DMS53 treated with DMSO at 0.1 percent for 48 hours (cell line): ENCODE results near the gene KIF6.

Source experiments
- DNase-seq: peaks from one replicate; lab custom pipeline; 2025; ENCODE audit not compliant: unreplicated experiment; lab: John Stamatoyannopoulos, UW

Gene KIF6

DNA sequence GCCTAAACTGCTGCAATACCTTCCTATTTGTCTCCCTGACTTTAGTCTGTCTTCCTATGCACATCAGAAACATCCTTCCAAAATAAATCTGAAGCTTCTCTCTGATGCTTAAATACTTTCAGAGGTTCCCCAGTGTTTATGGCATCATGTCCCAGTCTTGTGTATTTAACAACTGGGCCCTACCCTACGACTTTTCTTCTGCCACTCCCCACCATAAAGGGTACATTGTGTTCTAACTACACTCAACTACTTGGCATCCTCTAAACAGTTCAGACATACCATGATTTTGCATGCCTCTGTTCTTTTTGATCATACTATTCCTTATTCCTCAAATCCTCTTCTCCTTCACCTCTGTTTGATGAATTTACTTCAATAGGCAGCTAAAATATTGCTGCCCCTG, 259.7 kb downstream of the KIF6 start:
- DNase-seq: no peak

DNA sequence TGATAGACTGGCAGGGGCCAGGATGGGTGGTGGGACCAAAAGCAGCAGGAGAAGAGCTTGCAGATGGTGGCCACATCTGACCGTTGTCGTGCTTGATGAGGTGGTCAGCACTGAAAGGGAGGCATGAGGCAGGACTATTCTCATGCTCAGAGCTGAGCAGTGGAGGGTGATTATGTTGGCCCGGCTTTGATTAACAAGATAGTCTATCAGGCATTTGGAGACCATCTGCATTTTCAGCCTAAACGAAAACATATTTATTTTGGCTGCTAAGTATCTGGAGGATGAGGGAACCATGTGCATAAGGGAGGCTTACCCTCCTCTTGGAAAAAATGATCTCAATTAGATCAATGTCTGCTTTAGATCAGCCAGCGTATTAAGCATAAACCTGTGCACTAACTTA, 261.1 kb downstream of the KIF6 start:
- no peak for DNase-seq

DNA sequence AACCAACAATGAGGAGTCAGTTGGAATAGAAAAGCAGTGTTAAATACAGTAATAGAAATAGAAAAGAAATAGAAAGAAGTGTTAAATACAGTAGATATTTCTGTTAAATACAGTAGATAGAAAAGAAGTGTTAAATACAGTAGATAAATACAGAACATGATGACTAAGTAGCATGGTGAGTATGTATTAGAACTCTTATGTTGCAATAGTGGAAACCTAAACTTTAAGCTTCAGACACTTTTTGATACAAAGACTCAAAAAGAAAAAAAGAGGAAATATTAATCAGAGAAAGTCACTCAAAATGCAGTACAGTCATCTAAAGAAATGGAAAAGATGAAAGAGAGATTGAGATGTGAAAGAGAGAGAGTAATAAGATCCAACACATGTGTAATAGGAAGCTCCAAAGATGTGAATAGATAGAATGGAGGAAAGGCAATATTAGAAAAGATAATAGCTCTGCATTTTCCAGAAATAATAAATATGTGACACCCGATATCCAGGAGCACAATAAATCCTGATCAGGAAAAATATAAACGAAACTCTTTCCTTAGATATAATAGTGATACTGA, 271.2 kb downstream of the KIF6 start:
- DNase-seq: no peak

DNA sequence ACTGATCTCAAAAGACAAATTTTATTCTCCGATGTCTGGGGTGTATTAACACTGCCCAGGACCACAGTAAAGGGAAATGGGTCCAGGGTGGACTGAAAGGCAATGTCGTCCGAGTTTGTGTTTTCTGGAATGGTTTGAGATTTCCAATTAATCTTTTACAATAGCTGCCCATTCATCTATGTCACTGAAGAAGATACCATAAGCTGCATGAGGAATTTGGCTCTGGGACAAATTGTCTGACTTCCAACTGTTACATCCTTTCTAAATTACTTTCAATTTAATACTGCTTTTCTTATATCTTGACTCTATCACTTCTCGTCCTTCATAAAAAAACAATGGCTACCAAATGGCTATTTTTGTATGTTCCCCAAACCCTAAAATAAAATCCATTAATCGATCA, 272.0 kb downstream of the KIF6 start:
- no peak for DNase-seq

DNA sequence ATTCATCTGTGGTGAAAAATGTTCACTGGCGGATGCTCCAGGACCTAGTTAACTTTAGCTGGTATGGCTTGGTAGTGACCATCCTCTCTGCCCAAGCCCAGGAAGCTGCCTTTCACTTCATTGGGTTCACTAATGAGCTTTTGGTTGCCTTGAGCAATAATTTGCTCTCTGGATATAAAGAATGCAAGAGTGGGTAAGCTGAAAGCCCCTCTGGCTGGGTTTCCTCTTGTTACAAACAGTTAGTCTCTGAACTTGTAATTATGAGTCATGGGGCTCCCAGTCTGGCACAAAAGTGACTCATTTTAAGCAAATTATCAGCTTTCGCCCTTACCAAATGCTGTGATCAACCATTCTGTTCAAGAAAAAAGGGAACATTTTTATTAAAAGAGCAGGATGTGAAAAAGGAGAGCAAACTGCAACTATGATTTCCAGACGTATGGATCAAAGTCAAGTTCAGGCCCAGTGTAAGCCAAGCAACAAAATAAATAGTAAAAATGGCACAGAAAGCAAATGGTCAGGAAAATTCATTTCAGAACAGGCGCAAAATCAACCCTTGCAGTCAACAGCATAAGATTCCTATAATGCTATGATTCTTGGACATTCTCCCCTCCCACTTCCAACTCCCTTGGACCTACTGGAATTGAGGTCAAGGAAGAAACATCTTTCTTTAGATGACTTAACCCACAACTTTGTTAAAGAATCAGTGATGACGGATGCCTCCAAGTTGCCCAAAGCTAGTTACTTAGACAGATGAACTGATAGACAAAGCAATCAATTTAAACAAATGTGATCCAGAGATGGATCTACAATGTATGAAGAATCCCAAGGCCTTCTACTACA, 272.7 kb downstream of the KIF6 start:
- no peak for DNase-seq

DNA sequence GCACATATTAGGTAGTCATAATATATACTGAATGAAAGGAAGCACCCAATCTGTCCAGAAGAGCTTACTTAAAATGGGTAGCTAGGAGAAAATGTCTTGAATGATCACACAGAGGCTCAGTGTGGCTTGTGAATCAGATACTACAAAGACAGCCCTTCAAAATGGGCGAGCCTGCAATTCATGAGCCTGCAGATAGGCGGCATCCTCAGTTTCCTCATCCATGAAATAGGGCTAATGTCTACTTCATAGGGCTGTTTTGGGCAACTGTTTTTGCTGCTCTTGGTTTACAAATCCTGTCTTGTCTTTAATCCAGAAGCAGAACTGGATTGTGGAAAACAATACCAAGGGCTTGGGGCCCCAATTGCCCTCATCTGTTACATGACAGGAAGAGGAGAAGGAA, 273.4 kb downstream of the KIF6 start:
- no peak for DNase-seq

DNA sequence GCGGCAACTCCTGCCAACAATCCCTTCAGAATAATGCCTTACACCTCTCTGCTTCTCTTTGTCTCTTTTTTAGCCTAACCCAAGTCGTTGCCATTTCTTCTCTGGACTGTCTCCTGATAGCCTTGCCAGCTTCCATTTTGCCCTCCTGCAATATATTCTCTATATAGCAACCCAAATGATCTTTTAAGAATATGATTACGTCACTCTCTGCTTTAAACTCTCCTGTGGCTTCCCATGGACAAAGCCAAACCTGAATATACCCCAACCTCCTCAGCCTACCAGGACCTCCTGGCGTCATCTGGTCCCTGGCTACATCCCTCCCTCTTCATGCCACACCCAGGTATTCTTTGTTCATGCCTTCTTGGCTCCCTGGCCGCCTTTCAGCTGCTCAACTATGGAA, 276.2 kb downstream of the KIF6 start:
- no peak for DNase-seq

DNA sequence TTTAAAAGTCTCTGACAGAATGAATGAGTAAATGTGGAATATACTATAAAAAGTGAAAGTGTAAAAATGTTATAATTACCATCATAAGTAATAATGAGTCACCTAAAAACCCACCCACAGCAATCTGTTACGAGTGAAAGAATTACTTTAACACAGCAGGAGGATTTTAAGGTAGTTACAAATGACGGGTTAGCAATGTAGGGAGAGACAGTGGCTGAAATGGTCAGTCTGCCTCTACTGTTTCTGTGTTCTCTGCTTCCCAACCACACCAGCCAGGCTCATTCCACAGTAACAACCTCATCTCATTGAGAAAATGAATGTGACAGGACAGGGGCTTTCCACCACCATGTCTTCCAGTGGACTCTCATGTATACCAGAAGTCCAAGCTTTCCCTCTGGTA, 278.3 kb downstream of the KIF6 start:
- DNase-seq: no peak

DNA sequence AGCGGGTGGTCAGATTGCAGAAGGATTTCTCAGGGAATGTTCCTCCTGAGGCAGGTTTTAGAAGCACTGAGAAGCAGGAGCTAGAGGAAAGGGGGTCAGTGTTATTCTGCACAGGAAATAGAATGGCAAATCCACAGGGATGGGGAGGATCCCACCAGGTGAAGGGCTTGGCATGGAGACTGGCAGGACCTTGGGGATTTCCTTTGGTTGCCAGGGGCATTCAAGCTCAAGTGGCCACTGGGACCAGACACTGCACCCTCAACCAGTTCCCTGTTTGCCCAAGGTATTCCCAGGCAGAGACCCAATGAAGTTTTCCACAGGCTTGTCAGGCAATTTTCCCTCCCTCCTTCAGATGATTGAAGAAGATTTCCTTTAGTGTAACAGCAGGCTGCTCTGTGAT, 279.5 kb downstream of the KIF6 start:
- DNase-seq: no peak

DNA sequence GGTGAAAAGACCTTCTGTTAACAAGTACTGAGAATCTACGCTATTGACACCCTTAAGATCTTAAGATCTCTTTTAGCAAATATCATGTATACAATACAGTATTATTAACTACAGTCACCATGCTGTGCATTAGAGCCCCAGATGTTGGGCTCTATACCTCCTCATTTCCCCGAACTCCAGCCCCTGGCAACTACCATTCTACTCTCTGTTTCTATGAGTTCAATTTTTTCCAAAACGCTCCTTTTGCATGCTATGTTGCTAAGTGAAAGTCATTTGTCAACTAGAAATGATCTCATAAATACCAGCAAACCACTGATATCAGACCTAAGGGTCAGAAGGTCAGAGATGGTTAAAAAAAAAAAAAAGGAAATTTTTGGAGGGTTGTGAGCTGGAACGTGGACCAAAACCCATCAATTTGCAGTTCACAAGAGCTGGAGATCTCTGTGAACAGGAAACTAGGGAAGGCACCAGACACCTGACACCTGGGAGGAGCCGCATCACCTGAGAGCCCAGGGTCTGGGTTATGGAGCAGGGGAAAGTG, 280.7 kb downstream of the KIF6 start:
- DNase-seq: no peak

DNA sequence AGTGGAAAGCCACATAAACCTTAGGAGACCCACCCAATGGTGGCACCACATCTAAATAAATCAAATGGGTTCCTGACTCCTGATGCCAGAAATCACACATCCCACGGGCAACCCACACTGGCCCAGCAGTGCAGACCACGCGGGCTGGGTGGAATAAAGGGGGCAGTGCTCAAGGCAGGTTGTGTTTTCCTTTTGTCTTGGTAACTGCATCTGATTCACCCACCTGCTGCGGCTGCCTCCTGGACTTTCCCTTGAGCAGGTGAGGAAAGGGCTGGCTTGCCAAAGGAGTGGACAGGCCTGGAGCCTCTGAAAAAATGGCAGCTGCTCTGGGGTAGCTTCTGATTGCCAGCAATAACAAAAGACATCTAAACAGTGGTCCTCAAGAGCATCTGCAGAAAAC, 283.2 kb downstream of the KIF6 start:
- DNase-seq: no peak

DNA sequence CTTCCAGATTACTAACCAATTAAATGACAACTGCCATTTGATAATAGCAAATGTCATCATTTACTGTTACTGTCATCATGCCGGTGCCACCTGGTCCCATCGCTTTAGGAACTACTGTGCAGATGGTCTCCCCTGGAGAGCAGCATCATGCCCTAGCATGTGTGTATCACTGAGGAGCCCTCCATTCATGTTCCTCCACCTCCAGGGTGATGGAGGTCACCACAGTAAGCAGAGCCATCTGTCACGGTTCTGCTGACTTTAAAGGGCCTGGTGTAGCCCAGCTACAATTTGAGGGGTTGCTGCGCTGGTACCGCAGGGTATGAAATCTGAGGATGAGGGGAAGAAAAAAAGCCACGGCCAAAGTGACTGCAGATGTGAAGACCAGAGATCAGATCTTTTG, 283.9 kb downstream of the KIF6 start:
- DNase-seq: no peak

DNA sequence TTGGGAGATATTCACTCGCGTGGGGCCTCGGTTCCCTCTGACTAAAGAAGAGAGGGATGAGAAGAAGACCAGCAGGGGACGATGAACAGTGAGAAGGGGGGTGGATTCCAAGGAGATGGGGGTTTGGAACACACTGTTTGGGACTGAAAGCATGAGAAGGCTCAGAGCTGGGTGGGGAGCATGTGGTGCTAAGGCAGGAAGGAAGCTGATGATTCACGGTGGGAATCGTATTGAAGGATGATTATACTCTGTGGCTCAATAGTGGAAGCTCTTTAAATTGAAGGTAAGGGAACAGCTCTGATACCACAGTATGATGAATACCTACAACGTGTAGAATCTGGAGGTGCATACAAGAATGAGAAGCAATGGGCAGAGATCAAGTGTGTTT, 285.2 kb downstream of the KIF6 start:
- DNase-seq: no peak

DNA sequence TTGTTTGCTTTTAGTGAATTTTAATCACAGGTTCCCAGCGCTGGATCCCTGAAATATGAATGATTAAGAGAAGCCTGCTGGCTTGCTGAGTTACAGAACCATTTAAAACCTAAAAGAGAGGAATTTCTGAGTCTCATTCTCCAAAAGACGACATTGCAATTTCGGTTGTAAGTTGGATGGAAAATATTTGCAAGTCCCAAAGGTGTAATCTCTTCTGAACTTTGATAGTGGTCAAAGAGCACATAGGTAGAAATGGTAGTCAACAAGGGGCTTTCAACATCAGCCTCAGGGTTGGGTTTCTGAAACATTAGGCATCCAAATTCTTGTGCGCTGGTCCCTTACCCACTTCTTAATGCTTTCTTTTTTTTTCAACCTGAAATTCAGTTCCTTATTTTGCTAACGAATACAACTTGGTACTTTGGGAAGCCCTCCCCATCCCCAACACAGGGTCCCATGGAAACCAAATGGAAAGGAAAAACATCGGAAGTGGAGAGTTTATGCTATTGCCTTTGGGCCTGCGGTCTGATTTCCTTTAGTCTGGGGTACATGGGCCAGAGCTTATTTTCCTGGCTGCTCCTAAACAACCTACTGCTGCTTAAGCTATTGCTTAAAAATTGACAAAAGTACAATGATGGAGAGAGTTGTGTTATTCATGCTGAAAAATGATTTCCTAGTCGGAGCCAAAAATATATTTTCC, 285.7 kb downstream of the KIF6 start:
- DNase-seq: no peak

DNA sequence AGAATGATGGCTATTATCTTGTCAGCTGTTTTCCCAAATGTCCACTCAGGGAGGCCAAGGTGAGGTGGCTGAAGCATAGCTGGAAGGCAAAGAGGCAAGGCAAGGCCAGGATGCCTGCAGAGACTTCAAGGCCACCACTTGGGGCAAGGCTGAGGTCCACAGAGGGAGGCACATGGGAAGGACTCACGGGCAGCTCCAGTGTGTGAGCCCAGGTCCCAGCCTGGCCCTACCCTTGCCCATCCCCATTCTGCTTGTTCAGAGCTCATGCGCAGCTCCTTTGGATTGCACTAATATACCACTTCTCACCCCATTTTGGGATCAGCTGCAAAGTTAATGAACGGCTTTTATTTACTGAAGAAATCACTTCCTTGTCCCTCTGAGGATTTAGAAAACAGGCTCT, 291.6 kb downstream of the KIF6 start:
- no peak for DNase-seq

DNA sequence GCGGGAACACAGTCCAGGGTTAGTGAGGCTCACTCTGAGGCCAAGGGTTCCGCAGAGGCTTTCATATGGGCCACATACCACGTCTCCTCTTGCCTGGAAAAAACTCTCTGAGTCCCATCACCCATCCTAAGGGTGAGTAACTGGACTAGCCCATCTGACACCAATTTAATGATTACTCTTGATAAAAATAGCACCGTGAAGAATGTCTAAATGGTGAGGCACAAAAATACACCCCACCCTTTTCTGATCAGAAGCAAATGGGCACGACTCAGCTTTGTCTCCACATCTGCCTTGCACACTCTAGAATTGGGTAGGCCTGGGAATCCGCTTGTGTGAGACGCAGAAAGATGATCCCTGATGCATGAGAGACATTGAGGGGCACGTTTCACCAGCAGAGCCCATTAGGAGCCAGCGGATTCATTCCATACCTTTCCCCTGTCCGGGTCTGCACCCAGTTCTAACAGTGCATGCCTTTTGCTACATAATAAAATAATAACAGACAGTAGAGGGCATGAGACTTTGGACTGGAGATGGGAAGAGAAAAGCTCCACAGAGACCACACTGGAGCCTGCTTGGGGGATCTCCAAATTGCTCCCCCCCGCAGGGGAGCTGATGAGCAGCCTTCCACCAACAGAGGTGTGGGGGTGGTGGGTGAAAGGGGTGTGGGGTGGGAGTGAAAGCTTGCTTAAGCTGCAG, 292.7 kb downstream of the KIF6 start:
- DNase-seq: no peak

DNA sequence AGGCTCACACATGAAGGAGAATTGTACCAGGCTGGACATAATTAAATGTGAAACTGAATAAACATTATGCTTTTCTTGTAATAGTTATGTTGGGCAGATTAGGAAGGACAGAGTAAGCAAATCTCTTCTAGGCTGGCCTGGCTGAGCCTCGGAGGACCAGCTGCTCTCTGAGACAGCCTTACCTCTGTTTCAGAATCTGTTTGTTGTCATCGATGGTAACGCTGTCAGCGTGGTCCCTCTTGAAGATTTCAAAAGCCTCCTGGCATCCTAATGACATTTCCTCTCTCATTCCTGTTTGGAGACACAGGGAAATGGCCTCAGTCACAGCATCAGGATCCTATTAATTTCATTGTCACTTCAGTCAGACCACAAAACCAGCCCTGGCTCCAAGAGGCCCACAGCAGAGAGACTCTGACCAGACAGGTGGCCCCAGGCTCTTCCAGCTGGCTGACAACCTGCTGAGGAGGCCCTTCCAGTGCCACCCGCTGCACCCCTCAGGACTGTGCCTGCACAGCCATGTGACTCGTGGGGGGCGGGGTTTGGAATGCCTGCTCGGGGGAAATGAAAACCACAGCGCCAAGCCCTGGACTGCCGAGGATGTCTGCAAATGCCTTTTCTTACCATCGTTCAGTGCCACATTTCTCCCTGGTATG, 294.2 kb downstream of the KIF6 start:
- DNase-seq: peak; percentile 8

DNA sequence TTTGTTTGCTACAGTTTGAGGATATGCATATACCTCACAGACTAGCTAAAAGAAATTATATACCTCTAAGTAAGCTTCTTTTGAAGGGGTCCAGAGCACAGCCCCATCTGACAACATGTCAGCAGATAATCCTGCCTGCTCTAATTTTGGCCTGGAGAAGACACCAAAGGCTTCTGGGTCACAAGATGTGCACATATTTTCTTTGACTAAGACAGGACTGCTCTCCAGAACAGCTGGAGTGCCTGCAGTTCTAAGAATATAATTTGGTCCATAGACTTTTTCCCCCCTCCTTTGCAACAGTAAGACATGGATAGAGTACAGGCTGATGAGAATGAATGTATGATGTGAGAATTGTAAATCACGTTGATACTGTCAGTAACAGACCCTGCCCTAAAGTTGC, 294.8 kb downstream of the KIF6 start:
- DNase-seq: no peak

DNA sequence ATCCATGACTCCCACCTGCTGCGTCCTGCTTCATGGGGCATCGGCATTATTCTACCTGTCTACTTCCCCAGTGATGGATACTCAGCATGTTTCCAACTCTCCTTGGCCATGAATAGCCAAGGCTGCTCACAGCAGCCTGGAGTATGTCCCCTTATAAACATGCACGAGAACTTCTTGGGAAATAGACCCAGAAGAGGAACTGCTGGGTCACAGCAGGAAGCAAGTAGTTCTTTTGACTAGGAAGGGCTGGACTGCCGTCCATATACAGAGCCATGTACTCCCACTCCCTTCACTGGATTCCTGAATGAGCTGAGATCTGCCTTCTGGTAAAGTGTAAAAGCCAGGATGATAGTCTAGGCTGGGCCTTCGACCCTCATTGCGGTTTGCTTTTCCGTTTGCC, 296.4 kb downstream of the KIF6 start:
- no peak for DNase-seq

DNA sequence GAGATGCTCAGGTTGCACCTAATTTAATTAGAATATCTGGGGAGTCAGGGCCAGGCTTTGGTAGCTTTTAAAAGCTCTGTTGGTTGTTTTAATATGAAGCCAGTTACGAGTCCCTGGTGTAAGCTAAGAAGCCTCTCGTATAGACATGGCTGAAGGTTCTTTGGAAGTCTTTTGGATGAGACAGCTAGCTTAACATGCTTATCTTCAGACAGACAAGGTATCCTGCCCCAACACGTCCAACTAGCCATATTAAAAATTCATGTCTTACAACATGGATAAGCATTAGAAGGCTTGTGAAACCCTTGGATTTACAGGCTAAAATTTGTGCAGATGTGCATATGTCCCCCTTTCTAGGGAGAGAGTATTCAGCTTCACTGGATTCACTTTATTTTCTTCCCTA, 297.1 kb downstream of the KIF6 start:
- DNase-seq: no peak

DNA sequence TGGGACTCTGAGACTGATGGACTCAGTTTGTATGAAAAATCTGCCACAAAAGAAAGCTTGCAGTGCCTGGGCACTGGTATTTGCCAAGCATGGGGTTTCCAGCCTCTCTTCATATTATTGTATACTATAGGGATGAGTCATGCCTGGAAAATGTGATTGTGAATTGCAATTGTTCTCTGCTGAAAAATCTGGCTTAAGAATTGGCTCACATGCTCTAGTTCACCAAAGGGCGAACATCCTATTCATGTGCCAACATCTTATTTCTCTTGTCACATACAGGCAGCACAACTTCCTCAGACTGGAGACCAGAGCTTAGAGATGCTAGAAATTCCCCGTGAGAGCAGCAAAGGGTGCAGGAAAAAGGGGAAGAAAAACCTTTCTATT, 299.1 kb downstream of the KIF6 start:
- peak; percentile 26 for DNase-seq
